Left lobe of liver (tissue), 2 donors: Measurements from ENCODE around the gene OARD1. TPM values are rescaled to one million over a fixed set of nuclear protein-coding genes. Genes with fewer than 3 reads are reported as not detected.

ENCODE experiments used
- ATAC-seq: fragments of 200-7000 bp; cut with Tn5 transposase; one replicate; pipeline ENCODE4 v1.9.1; 2020; ENCODE audit warnings: mild to moderate bottlenecking, moderate library complexity
- DNase-seq: peaks from one replicate; pipeline ENCODE4 v3.0.0-alpha.2; 2020; ENCODE audit warnings: low spot score
- total RNA-seq: library from RNA; stranded (reverse); gene quantifications from one replicate; pipeline ENCODE4 v1.2.1, GENCODE V29; 2021
- donor health status: DM: no; HTN: no; CAD: no; lungs with moderate emphysema.
- donor health status: DM: no; HTN: yes; CAD: no.

The OARD1 gene
- total RNA-seq, 1 donor from 2014 or later, result 22.4 TPM

DNA sequence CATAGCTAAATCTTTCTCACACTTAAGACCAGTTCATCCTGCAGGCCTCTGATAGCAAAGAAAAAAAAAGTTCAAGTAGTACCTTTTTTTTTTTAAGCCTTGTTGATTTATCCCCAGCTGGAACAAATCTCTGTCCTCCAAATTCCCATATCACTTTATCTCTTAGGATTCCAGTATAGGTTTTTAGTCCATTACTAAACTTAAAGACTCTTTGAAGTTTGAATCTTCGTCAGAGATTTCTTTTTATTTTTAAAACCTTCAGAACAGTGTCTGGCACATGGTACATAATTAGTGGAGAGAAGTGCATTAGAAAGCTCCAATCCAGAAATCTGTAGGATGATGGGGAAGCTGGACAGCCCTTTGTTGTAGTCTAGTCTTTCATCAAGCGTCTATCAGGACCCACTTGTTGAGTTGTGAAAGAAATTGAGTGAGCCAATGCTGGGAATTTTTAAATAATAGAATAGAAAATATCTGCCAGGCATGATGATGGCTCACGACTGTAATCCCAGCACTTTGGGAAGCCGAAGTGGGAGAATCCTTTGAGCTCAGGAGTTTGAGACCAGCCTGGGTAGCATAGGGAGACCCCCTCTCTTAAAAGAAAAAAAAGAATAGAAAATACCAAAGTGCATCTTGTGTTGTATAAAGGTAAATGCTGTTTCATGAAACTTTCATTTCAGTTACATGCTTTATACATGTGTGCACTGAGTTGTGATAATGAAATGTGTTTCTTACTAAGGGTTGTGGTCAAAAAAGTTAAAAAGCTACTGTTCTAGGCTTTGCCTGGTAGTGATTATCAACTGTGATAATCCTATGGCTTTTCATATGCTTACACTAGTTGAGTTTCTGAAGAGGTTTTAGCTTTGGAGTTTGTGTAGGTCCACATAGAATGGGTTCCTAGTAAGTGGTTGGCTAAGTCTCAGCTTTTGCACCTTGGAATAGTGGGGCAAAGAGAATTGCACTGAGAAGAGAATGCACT, 3.8 kb upstream of the OARD1 start:
- DNase-seq (no peak), ATAC-seq (no peak)

- DNase-seq, result peak; percentile 76
- no peak for ATAC-seq
Measured at GRCh38 chr6:41074692-41075436, 2.7 kb upstream of the OARD1 start.

DNA sequence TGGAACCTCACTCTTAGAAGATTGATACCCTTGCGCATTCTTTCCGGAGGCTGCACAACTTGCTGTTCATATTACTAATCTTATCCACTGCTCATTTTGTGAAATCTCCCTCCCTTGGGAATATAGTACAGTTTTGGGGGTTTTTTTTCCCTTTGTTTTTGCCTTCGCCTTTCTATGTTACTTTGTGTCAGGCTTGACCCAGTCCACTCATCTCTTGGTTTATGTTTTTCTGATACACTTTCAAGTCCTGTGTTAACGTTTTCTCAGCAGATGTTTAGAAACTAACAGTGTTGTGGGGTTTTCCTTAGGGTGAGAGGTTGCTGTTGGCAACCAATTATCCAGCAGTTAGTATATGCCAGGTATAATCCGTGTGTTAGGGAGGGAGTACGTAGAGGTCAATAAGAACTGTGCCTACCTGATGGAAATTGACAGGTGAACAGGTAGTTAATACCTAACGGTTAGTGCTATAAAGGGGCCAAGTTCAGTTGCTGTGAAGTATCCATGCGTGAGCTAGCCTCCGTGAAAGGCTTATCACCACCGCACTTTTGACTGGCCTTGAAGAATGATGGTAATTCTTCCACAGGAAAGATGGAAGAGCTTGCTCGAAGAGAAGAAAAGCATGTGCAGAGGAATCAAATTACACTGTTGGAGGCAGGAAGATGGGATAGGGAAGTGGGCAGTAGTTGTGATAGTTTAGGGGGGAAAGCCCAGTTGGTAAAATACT, 2.0 kb upstream of the OARD1 start:
- ATAC-seq (no peak), DNase-seq (no peak)

GRCh38 chr6:41073203-41073967, 1.2 kb upstream of the OARD1 start:
- DNase-seq (peak; percentile 91), ATAC-seq (peak; percentile 50)

GRCh38 chr6:41072836-41073202, 663 bp upstream of the OARD1 start, which contains the start of gene NFYA:
Gene NFYA, plus strand, starts transcription at chr6:41072974. Its CDS starts 6,116 bp downstream, at chr6:41079090.
- ATAC-seq, result peak; percentile 77
- DNase-seq, result no peak

- DNase-seq, result no peak
- no peak for ATAC-seq
Measured at GRCh38 chr6:41071501-41071922, 644 bp downstream of the OARD1 start.

GRCh38 chr6:41066867-41067304, 5.3 kb downstream of the OARD1 start:
- peak; percentile 72 for DNase-seq
- ATAC-seq, result peak; percentile 74

DNA sequence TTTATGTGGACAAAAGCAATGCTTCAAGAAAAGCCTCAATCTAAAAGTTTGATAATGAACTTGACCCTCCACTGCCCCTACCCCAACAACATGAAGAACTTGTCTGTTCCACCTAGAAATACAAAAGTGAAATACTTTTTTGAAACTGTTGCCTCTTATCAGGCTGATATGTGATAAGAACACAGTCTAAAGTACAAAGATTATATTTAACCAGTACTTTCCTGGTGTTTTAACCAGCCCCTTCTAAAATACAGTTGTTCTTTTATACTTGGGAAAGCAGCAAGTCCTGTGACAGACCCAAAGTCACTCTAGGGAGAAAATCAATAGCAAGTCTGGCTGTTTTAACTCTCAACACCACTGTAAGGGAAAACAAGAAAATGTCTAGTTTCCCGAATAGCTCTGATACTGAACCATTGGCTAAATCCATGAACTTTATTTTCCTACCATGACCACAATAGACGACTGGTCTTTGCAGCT, 6.6 kb downstream of the OARD1 start:
- no peak for DNase-seq
- ATAC-seq, result peak; percentile 59

GRCh38 chr6:41064841-41065240, 7.3 kb downstream of the OARD1 start:
- DNase-seq, result no peak
- ATAC-seq, result no peak

GRCh38 chr6:41063884-41064285, 8.3 kb downstream of the OARD1 start:
- ATAC-seq (peak; percentile 72), DNase-seq (peak; percentile 44)

DNA sequence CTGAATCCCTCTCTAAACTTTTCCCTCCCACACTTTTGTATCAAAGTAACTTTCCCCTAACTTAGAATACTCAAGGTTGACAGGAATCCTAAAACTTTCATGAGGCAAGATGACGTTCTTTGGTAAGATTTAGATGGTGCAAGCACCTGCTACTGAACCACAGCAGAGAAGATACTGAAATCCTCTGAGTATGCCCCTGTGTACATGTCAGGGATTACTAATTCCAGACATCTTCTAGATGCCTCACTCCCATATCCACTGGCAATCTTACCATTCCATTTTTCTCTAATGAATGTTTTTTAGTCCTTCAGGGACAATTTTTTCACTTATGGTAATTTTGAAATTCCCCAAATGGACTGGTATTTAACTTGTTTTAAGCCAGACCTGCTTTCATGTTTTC, 10.1 kb downstream of the OARD1 start:
- no peak for ATAC-seq
- DNase-seq, result no peak

DNA sequence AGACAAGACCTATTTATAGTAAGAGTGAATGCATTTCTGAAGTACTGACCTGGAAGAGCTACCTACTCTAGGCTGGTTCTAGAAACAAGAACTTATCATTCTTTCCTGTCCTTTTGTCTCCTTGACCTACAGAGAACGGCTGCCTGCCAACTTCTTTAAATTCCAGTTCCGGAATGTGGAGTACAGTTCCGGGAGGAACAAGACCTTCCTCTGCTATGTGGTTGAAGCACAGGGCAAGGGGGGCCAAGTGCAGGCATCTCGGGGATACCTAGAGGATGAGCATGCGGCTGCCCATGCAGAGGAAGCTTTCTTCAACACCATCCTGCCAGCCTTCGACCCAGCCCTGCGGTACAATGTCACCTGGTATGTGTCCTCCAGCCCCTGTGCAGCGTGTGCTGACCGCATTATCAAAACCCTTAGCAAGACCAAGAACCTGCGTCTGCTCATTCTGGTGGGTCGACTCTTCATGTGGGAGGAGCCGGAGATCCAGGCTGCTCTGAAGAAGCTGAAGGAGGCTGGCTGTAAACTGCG, 10.9 kb downstream of the OARD1 start:
- ATAC-seq, result no peak

GRCh38 chr6:41059556-41059955, 12.6 kb downstream of the OARD1 start:
- no peak for ATAC-seq
- DNase-seq, result no peak

More for the DNA sequence above, 10.9 kb downstream of the OARD1 start:
- DNase-seq, result no peak

DNA sequence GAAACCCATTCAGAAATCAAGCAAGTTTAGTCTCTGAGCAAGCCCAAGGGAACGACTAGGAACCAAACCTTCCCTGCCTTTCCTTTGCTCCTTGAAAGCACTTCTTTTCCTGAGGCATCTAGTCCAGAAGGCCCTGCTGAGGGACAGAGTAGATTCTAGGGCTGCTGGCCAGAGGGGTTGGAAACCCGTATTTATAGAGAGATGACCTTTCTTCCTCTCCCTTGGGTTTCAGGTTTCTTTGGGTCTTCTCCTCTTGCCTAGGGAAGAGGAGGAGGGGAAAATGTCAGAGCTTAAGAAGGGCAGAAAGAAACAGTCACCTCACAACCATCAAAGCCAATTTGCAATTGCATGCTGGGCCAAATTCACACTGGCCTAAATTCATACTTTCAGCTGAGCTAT, 13.4 kb downstream of the OARD1 start:
- DNase-seq (no peak), ATAC-seq (no peak)

GRCh38 chr6:41056768-41057490, 15.2 kb downstream of the OARD1 start:
- no peak for DNase-seq
- ATAC-seq, result no peak

GRCh38 chr6:41055149-41055548, 17.0 kb downstream of the OARD1 start:
- DNase-seq (no peak), ATAC-seq (no peak)

DNA sequence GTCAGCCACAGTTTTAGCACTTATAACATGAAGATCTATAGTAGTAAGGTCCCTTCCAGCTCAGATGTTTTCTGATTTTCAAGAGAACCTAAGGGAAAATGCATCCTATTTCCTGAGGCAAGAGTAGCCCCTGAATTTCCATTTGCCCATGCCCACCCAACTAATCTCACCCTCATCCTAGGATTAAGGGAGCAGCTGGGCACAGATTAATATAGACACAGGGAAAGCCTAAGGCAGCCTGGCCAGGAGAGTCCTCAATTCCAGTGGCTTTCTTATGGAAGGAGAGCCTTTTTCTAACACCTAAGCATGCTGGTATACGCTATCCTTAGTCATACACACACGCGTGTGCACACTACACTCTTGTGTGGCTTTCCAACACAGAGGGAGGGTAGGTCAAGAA, 17.6 kb downstream of the OARD1 start:
- no peak for DNase-seq
- ATAC-seq, result no peak

- ATAC-seq, result no peak
- DNase-seq, result no peak
Measured at GRCh38 chr6:41053041-41053440, 19.1 kb downstream of the OARD1 start, which contains the start of gene APOBEC2. Gene APOBEC2, plus strand, starts transcription at chr6:41053202. Its CDS starts 146 bp downstream, at chr6:41053348.

DNA sequence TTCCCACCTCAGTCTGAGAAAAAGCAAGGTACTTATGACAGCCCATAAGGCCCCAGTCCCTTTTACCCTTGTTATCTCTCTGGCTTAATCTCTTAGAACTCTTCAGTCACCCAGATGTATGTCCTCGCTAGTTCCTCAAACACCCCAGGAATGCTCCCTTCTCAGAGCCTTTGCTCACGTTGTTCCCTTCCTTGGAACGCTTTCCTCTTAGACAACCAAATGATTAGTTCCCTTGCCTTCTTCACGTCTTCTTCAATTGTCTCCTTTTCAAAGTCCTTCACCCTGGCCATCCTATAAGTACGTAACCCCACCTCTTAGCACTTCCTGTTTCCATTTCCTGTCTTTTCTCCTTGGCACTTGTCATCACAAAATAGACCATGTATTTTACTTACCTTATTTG, 20.3 kb downstream of the OARD1 start:
- DNase-seq (no peak), ATAC-seq (no peak)
